Stimulated activated CD8-positive, alpha-beta memory T cell treated with anti-CD3 and anti-CD28 coated beads, Interleukin-4, amount 100 ng/mL, for 4 hours (primary cell): ENCODE measurements around the gene HSF4.
"Not testable (repeated sequence)": the region's sequence is repeated elsewhere in the genome, so short reads cannot be mapped to it uniquely, and the experiment has no call there.

Source experiments
- DNase-seq, 2 donors: peaks; one replicate each; pipeline ENCODE4 v3.0.0-alpha.2; 2020; ENCODE audit warnings: low read depth in 2 of 2, low spot score in 1 of 2

Gene HSF4

GRCh38 chr16:67164599-67165061 is at the start of gene HSF4:
Gene HSF4, plus strand, starts transcription at chr16:67164745. Its CDS starts 67 bp downstream, at chr16:67164812.
- DNase-seq = no peak

DNA sequence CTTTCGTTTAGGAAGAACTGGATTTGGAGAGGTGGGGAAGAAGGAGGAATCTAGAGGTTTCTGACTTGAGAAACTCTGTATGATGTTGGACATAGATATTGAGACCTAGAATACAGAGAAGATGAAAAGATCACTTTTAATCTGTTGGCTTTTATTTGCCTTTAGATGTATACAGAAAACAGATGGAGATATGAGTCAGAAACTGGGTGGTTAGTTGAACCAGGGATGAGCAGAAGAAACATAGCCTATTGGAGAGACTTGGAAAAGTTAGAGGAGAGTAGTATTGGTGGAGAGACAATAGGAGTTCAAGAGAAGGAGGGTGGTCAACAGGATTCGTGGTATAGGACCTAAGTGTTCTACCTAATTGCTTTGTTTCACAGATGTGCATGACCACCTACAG is 49.8 kb upstream of the HSF4 start:
- no peak for DNase-seq

- no peak for DNase-seq
These were observed 48.9 kb upstream of the HSF4 start for GRCh38 chr16:67115639-67116038.

- DNase-seq = no peak
These were observed 47.9 kb upstream of the HSF4 start for GRCh38 chr16:67116388-67117311.

DNA sequence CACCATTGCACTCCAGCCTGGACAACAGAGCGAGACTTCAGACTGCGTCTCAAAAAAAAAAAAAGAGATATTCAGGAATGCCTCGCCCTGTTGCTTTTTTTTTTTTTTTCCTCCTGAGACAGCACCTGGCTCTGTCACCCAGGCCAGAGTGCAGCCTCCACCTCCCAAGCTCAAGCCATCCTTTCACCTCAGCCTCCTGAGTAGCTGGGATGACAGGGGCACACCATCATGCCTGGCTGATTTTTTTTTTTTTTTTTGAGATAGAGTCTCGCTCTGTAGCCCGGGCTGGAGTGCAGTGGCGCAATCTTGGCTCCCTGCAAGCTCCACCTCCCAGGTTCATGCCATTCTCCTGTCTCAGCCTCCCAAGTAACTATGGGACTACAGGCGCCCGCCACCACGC is 46.8 kb upstream of the HSF4 start:
- DNase-seq = no peak

DNA sequence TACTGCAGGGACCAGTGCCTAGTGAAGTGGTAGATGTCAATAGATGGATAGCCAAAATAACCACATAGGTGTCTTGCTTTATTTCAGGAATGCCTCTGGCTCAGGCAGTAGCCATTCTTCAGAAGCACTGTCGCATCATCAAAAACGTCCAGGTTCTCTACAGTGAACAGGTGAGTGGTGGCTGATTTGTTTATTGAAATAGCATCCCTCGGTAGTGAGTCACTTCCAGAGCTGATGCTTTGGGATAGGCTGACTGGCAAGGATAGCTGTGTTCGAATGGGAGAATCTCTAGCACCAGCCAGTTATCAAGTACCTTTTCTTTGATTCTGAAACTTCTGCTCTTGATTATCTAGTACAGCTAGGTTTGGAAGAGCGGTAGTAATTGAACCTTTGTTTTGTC is 44.5 kb upstream of the HSF4 start:
- no peak for DNase-seq

DNA sequence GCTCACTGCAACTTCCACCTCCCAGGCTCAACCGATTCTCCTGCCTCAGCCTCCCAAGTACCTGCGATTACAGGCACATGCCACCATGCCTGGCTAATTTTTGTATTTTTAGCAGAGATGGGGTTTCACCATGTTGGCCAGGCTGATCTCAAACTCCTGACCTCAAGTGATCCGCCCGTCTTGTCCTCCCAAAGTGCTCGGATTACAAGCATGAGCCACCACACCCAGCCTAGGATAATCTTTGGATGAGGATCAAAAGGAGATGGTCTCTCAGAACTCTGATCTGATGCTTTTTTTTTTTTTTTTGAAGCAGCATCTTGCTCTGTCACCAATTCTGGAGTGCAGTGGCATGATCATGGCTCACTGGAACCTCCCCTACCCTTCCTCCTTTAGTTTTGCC is 41.7 kb upstream of the HSF4 start:
- not testable (repeated sequence) for DNase-seq

- DNase-seq = no peak
These were observed 36.1 kb upstream of the HSF4 start for GRCh38 chr16:67128417-67128816.

- no peak for DNase-seq
These were observed 35.7 kb upstream of the HSF4 start for GRCh38 chr16:67128887-67129286.

DNA sequence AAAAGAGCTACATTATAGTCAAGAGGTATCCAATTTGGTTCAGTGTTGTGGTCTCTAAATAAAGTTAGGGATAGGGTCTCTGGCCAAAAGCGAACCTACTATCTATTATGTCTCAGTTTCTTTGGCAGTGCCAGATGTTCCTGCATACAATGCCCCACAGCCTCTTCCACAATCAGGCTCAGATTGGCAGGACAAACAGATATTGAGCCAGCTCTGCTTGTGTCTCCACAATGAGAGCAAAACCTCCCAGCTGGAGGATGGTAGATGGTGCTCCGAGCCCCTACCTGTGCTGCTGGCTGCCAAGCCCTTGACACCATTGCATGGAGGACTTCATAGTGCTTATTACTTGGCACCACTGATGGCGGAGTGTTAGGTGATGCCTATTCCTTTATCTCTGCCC is 35.1 kb upstream of the HSF4 start:
- DNase-seq = no peak

GRCh38 chr16:67137605-67138004 is 26.9 kb upstream of the HSF4 start:
- DNase-seq = no peak

DNA sequence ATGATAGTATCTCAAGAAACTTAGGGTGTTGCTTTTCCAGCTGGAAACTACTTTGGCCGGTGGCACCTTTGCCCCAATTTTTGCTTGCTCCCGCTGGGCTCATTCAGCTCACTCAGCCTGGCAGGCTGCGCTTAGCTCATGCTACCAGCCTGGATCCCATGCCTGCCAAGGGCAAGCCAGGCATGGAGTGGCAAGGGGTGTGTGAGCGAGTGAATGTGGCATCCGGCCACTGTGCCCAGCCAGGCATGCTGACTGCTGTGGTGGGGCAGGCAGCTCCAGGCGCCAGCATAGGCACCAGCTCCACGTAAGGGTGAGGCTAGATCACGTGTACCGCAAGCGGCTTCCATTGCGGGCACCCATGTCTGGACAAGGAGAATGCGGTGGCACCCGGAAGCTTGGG is 23.2 kb upstream of the HSF4 start:
- no peak for DNase-seq

DNA sequence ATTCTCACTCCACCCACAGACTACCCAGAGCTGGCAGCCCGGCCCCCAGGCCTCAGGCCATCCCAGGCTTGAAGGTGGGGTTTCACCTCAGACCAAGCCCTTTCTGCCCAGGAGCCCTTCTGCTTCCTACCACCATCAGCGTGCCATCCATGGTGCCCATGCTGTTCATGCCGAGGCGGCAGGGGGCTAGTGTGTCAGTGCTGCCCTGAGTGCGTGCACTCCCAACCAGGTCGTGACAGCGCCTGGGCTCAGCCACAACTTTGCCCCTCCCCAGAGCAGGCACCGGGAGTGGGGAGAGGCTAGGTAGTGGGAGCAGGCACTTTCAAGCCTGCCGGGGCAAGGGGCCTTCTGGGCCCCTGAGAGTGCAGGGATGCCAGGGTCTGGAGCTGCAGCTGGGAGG is 22.2 kb upstream of the HSF4 start:
- DNase-seq = no peak

DNA sequence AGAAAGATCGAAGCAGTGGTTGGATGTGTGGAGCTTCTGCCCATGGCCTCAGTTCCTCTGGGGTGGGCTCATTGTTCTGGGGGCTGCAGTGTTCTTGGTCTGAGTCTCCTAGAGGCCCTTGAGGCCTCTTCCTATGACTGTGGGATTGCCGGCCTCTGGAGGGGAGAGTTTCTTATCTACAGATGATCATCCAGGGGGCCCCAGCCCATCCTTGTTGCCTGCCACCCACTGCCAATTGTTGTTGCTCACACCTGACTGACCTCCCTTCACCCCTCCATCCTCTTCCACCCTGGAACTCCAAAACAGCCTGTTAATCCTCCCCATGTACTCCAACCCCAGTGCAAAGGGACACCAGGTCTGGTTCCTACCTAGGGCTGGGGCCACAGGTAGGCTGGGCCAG is 19.6 kb upstream of the HSF4 start:
- no peak for DNase-seq

GRCh38 chr16:67145746-67146145 is 18.8 kb upstream of the HSF4 start:
- no peak for DNase-seq

DNA sequence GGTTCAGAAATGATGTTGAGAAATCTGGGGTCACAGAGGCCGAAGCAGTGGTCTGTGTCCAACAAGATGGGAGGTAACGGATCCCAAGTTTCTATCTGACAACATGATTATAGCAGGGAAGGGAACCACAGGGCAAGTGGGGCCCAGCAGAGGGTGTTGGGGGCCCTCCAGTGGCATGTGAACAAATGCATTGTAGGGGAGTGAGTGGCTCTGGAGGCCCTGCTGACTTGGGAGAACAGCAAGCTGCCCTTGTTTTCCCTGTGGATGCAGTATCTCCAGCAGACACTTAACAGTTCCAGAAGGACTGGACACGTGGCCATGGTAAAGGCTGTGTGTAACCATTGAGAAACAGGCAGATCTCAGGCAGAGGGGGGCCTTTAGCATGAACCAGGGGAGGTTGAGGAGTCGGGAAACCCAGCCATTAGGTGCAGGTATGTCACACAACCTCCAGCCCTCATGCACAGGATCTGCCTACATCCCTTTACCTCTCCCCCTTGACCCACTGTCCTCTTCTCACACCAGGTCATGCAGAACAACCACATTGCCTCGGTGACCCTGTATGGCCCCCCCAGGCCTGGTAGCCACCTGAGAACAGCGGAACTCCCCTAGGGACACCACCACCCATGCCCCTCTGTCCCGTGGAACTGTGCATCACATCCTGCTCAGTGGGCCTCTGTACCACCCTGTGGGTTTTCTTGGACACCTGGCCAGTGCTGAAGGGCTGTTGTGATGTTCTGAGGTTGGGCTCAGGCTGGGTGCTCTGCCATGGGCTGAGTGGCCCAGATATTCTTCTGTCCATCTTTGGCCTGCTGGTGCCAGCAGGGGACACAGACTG is 17.8 kb upstream of the HSF4 start:
- DNase-seq = no peak

DNA sequence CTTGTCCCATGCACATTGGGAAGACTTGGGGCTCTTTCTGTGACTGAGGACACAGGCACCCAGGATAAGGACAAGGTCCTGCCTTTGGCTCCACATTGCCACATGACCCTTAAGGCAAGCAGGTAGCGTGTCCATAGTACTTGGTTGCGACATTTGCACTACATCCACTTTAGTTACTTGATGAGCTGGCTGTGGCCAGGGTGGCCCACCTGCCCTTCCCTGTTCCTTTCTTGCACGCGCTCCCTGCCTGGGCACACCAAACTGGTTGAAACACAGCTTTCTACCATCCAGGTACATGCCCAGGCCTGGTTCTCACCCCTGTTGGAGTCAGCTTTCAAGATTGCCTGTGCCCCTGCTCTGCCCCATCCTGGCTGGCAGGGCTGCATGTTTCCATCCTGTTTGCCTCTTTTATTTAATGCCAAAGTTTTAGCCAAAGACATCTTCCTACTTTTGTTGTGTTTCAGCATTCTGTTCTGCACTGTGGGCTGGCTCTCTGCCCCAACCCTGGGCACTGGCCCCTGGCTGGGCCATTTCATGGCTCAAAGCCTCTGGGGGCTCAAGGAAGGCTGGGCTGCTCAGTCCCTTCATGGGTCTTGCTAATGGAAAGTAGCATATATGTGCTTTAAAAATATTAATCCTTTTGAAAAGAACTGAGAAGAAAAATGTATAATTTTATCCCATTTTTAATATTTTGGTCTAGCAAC is 17.0 kb upstream of the HSF4 start:
- no peak for DNase-seq

DNA sequence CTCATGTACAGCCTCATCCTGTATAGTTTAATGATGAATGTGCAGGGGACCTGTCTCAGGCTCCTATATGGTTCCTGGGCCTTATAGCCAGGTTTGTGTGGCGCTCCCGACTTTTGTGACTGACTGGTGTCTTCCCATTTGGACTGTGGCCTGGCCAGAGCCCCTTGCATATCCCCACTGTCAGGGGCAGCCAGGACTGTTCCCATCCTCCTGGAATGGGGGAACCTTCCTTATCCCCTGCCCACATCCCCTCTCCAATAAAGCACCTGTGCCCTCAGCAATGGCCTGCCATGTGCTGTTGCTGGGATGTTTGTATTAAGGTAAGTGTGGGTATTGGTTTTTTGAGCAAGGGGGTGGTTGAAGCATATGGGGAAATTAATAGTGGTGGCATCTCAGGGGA is 16.3 kb upstream of the HSF4 start:
- DNase-seq = no peak

- DNase-seq = no peak
These were observed 15.8 kb upstream of the HSF4 start for GRCh38 chr16:67148656-67149275.

GRCh38 chr16:67149276-67150046 is 15.1 kb upstream of the HSF4 start:
- no peak for DNase-seq
